H1 (cell line): Measurements from ENCODE around the gene TMEM40. TPM values are rescaled to one million over a fixed set of nuclear protein-coding genes. Genes with fewer than 3 reads are reported as not detected.

Experiments used
- CTCF ChIA-PET: fragments of 300-600 bp; sonication (Branson Sonifier 250); formaldehyde crosslinking; loops from one replicate; lab custom pipeline; 2021; ENCODE audit not compliant: partially characterized antibody; lab: Charles Lee
- POLR2A ChIA-PET: fragments of 300-600 bp; sonication (Branson Sonifier 250); formaldehyde crosslinking; loops from one replicate; lab custom pipeline; 2021; ENCODE audit warnings: inconsistent platforms; ENCODE audit not compliant: partially characterized antibody; lab: Charles Lee
- DNase-seq, 2 experiments: peaks; one replicate each; pipeline versions ENCODE4 v3.0.0 to v3.0.0-alpha.2; 2010 to 2022; ENCODE audit warnings: low spot score in 2 of 2, low read depth in 1 of 2, mixed read lengths in 1 of 2
- FAIRE-seq: peaks from 2 replicates; lab custom pipeline; 2011; peaks lifted over from hg19 to GRCh38; lab: Jason Lieb, UNC
- H2AFZ ChIP-seq: 2 replicates; pipeline ENCODE4 v1.8.1; 2012; ENCODE audit warnings: low read length, inconsistent platforms
- H2AK5ac ChIP-seq: 2 replicates; pipeline ENCODE4 v1.6.1; 2013; ENCODE audit warnings: low read depth, low read length
- H2BK120ac ChIP-seq: replicated peaks from 2 replicates; pipeline ENCODE3; 2013; ENCODE audit warnings: low read depth, low read length, inconsistent platforms
- H2BK12ac ChIP-seq: 2 replicates; pipeline ENCODE4 v1.6.1; 2013; ENCODE audit warnings: low read depth, low read length
- H2BK15ac ChIP-seq: 2 replicates; pipeline ENCODE4 v1.6.1; 2013; ENCODE audit warnings: low read length
- H2BK20ac ChIP-seq: 2 replicates; pipeline ENCODE4 v1.6.1; 2013; ENCODE audit warnings: low read length
- H2BK5ac ChIP-seq: 2 replicates; pipeline ENCODE4 v1.6.1; 2013; ENCODE audit warnings: low read depth, low read length
- H3K14ac ChIP-seq: 2 replicates; pipeline ENCODE4 v1.6.1; 2013; ENCODE audit warnings: inconsistent platforms; ENCODE audit not compliant: insufficient read length
- H3K18ac ChIP-seq: 2 replicates; pipeline ENCODE4 v1.6.1; 2013; ENCODE audit warnings: low read length; ENCODE audit errors: extremely low read depth
- H3K23ac ChIP-seq: 2 replicates; pipeline ENCODE4 v1.6.1; 2013; ENCODE audit warnings: inconsistent platforms; ENCODE audit not compliant: insufficient read length
- H3K23me2 ChIP-seq: 2 replicates; pipeline ENCODE4 v1.6.1; 2013; ENCODE audit warnings: low read depth, low read length
- H3K27ac ChIP-seq: 2 replicates; pipeline ENCODE4 v1.6.1; 2011; ENCODE audit warnings: low read depth, low read length, inconsistent platforms
- H3K27me3 ChIP-seq, 4 experiments: replicated peaks in 1 of 4; 1 replicate in 1 of 4; 2 replicates in 3 of 4; pipeline versions ENCODE4 v1.6.1 to v1.8.1; 2011 to 2013; ENCODE audit warnings: low read length in 3 of 4, mild to moderate bottlenecking in 3 of 4, inconsistent platforms in 2 of 4, mixed read lengths in 2 of 4, moderate library complexity in 1 of 4; ENCODE audit not compliant: control insufficient read depth in 3 of 4, insufficient read depth in 3 of 4; ENCODE audit errors: extremely low read depth in 1 of 4
- H3K36me3 ChIP-seq, 4 experiments: 2 replicates each; pipeline versions ENCODE4 v1.6.1 to v1.8.1; 2011 to 2013; ENCODE audit warnings: mild to moderate bottlenecking in 4 of 4, low read length in 3 of 4, moderate library complexity in 2 of 4, control low read depth in 1 of 4, inconsistent platforms in 1 of 4; ENCODE audit not compliant: insufficient read depth in 4 of 4, control insufficient read depth in 2 of 4
- H3K4ac ChIP-seq: replicated peaks from 2 replicates; pipeline ENCODE3; 2013; ENCODE audit warnings: low read length, low read depth, mixed read lengths, inconsistent platforms; ENCODE audit not compliant: insufficient read length
- H3K4me1 ChIP-seq, 4 experiments: replicated peaks in 1 of 4; 1 replicate in 1 of 4; 2 replicates in 3 of 4; pipeline versions ENCODE4 v1.6.1 to v1.8.1; 2011 to 2013; ENCODE audit warnings: low read length in 3 of 4, inconsistent platforms in 2 of 4, mixed read lengths in 1 of 4; ENCODE audit not compliant: insufficient read depth in 4 of 4, control insufficient read depth in 3 of 4
- H3K4me2 ChIP-seq, 2 experiments: 2 replicates each; pipeline versions ENCODE4 v1.6.1 to v1.8.1; 2011 to 2013; ENCODE audit warnings: low read depth in 2 of 2, low read length in 2 of 2, control low read depth in 1 of 2, inconsistent platforms in 1 of 2, mild to moderate bottlenecking in 1 of 2; ENCODE audit not compliant: insufficient read depth in 1 of 2
- H3K4me3 ChIP-seq, 4 experiments: fragments of 200-600, 300-600 bp in 1 of 4; sonication (generic), shearing (Covaris generic), sonication (Bioruptor Twin) in 1 of 4; 2 replicates each; pipeline versions ENCODE4 v1.5.1 to v1.8.1; 2011 to 2016; ENCODE audit warnings: low read length in 4 of 4, low read depth in 3 of 4, control low read depth in 2 of 4, inconsistent platforms in 2 of 4, mild to moderate bottlenecking in 2 of 4, mixed read lengths in 1 of 4, moderate library complexity in 1 of 4; ENCODE audit not compliant: insufficient read depth in 2 of 4; ENCODE audit errors: extremely low read depth in 1 of 4
- H3K56ac ChIP-seq: replicated peaks from 2 replicates; pipeline ENCODE3; 2013; ENCODE audit warnings: low read depth, mild to moderate bottlenecking, mixed read lengths, low read length, inconsistent platforms; ENCODE audit not compliant: insufficient read length
- H3K79me1 ChIP-seq: 2 replicates; pipeline ENCODE4 v1.6.1; 2013; ENCODE audit warnings: low read depth, low read length, control low read depth
- H3K79me2 ChIP-seq, 2 experiments: 2 replicates each; pipeline versions ENCODE4 v1.6.1 to v1.8.1; 2012 to 2013; ENCODE audit warnings: low read length in 2 of 2, mild to moderate bottlenecking in 2 of 2, inconsistent platforms in 1 of 2; ENCODE audit not compliant: insufficient read depth in 2 of 2, control insufficient read depth in 1 of 2
- H3K9ac ChIP-seq, 4 experiments: replicated peaks in 1 of 4; 1 replicate in 1 of 4; 2 replicates in 3 of 4; pipeline versions ENCODE4 v1.6.1 to v1.8.1; 2011 to 2013; ENCODE audit warnings: low read depth in 3 of 4, low read length in 3 of 4, control low read depth in 2 of 4, mild to moderate bottlenecking in 2 of 4, moderate library complexity in 2 of 4, inconsistent platforms in 1 of 4; ENCODE audit errors: extremely low read depth in 1 of 4
- H3K9me3 ChIP-seq, 2 experiments: 2 replicates each; pipeline versions ENCODE4 v1.6.1 to v1.8.1; 2012 to 2013; ENCODE audit warnings: mild to moderate bottlenecking in 2 of 2, moderate library complexity in 2 of 2, control low read depth in 1 of 2, inconsistent platforms in 1 of 2, low read depth in 1 of 2, low read length in 1 of 2, mixed read lengths in 1 of 2; ENCODE audit not compliant: insufficient read depth in 2 of 2
- H4K20me1 ChIP-seq, 2 experiments: replicated peaks in 1 of 2; 2 replicates each; pipeline versions ENCODE3 to v1.8.1; 2011 to 2013; ENCODE audit warnings: inconsistent platforms in 2 of 2, low read length in 2 of 2, mild to moderate bottlenecking in 1 of 2; ENCODE audit not compliant: insufficient read depth in 2 of 2, control insufficient read depth in 1 of 2
- H4K5ac ChIP-seq: 2 replicates; pipeline ENCODE4 v1.6.1; 2013; ENCODE audit warnings: low read length, low read depth, mixed read lengths, inconsistent platforms; ENCODE audit not compliant: insufficient read length
- H4K8ac ChIP-seq: 2 replicates; pipeline ENCODE4 v1.8.0; 2013; ENCODE audit warnings: mild to moderate bottlenecking, moderate library complexity, low read length, inconsistent platforms; ENCODE audit not compliant: insufficient read depth; ENCODE audit errors: extremely low read depth
- H4K91ac ChIP-seq: replicated peaks from 2 replicates; pipeline ENCODE3; 2013; ENCODE audit warnings: low read length, mixed read lengths, inconsistent platforms; ENCODE audit not compliant: insufficient read length
- KDM4A ChIP-seq: IDR thresholded peaks from one replicate; pipeline ENCODE4 v1.7.1; 2012; ENCODE audit warnings: low read depth, mild to moderate bottlenecking, moderate library complexity, low read length, inconsistent platforms; ENCODE audit not compliant: severe bottlenecking
- MAFK ChIP-seq: IDR thresholded peaks from 2 replicates; pipeline ENCODE4 v1.6.1; 2012; ENCODE audit warnings: low read depth, mild to moderate bottlenecking, improper control_type of control experiment, low read length
- WGBS, 2 experiments: shearing (Covaris generic) in 1 of 2; methylation state at CpG; one replicate each; pipeline versions ENCODE4 v1.1.6 to v1.1.7; 2013 to 2015; ENCODE audit warnings: low lambda C conversion rate in 2 of 2, mixed read lengths in 2 of 2, inconsistent platforms in 1 of 2, low coverage in 1 of 2, missing lambda C conversion rate in 1 of 2; ENCODE audit not compliant: insufficient replicate concordance in 2 of 2, insufficient coverage in 1 of 2, insufficient read length in 1 of 2; ENCODE audit errors: extremely low coverage in 1 of 2, missing lambda C conversion rate in 1 of 2; 5-methylcytosine and 5-hydroxymethylcytosine counted together
- polyA plus RNA-seq, 7 experiments: library from polyadenylated mRNA; depleted of rRNA in 3 of 7; stranded (reverse) in 5 of 7; unstranded in 2 of 7; fragments of >200 nt in 5 of 7; fragments of 200-250 nt in 2 of 7; gene quantifications; 1 replicate in 5 of 7; 2 replicates in 1 of 7; 4 replicates in 1 of 7; pipeline versions ENCODE4 v1.2.1 to v1.2.3, GENCODE V29; 2011 to 2013; ENCODE audit warnings: missing spikeins in 2 of 7, mixed read lengths in 2 of 7
- total RNA-seq: library from RNA; stranded (reverse); fragmentation: NEBNext Ultra II Directional; extraction: Animal tissue kit (Norgen Biotek cat#: 25700); gene quantifications from 2 replicates; pipeline ENCODE4 v1.2.1, GENCODE V29; 2021

TMEM40 gene
- total and polyA plus RNA-seq, 2 of the 8 experiments (the other 6 are each of a cell fraction or from before 2014, with no cell fraction given): 0.18 TPM; not detected in 1

GRCh38 chr3:12752809-12753208 is 6.2 kb downstream of the TMEM40 start:
- H2BK12ac ChIP-seq: no peak overlapping the region
- no peak for FAIRE-seq
- CTCF ChIA-PET: interaction anchor here (0.6 to 1.9 kb wide), 6 partner anchors 9 to 277 kb away, joined by 3 to 10 read pairs (median 3); no protein-coding TSS in a partner anchor
- H3K14ac ChIP-seq: no peak overlapping the region
- H3K79me2 ChIP-seq: no peaks in the 10 kb centered on the region
- H2BK120ac ChIP-seq: no peak overlapping the region
- H2AK5ac ChIP-seq: no peak overlapping the region
- no peak overlapping the region for H3K56ac ChIP-seq
- H3K4me3 ChIP-seq: no peak overlapping the region
- no peaks in the 10 kb centered on the region for H3K79me1 ChIP-seq
- POLR2A ChIA-PET: no interaction called here
- no peak overlapping the region for H2BK5ac ChIP-seq
- TF ChIP-seq KDM4A (no peak), MAFK (peak; percentile 91)
- H2BK15ac ChIP-seq: no peak overlapping the region
- H2BK20ac ChIP-seq: no peak overlapping the region
- no peak for DNase-seq
- 0 out of 7 replicates have a peak, but pooled peaks cover 0 to 2% (median 0%) of the 10 kb centered on the region in 4 experiments for H3K4me1 ChIP-seq
- no peaks in the 10 kb centered on the region for H3K36me3 ChIP-seq
- H3K23ac ChIP-seq: no peak overlapping the region
- H3K4me2 ChIP-seq: no peak overlapping the region
- H3K18ac ChIP-seq: no peak overlapping the region
- no peak overlapping the region for H4K91ac ChIP-seq
- H3K27ac ChIP-seq: no peak overlapping the region
- H4K8ac ChIP-seq: no peak overlapping the region
- no peak overlapping the region for H2AFZ ChIP-seq
- 86% methylated on average over 2 of the region's 2 CpGs; no CpG with 5 or more reads in 1 of the 2 experiments for WGBS, 2 experiments
- no peak overlapping the region for H4K5ac ChIP-seq
- H3K23me2 ChIP-seq: peaks cover 3% of the 10 kb centered on the region; the same call in 1 of the 2 replicates
- H3K9me3 ChIP-seq: no peaks in the 10 kb centered on the region
- no peak overlapping the region for H3K4ac ChIP-seq
- no peaks in the 10 kb centered on the region for H3K27me3 ChIP-seq
- H4K20me1 ChIP-seq: no peaks in the 10 kb centered on the region
- H3K9ac ChIP-seq: no peak overlapping the region
